Right atrium auricular region (tissue), 2 donors: Measurements from ENCODE around the gene RMI2. TPM values are rescaled to one million over a fixed set of nuclear protein-coding genes. Genes with fewer than 3 reads are reported as not detected.

Experiments used
- DNase-seq: peaks from one replicate; pipeline ENCODE4 v3.0.0-alpha.2; 2019; ENCODE audit warnings: low spot score
- H3K27ac ChIP-seq, 2 donors: fragments of 200-600 bp; sonication (generic); 1 replicate in 1 of 2; 2 replicates in 1 of 2; pipeline ENCODE4 v1.5.1; 2016 to 2019
- H3K27me3 ChIP-seq, 2 donors: fragments of 200-600 bp; sonication (generic); one replicate each; pipeline versions ENCODE4 v1.5.1 to v1.6.0; 2017 to 2019
- H3K36me3 ChIP-seq: fragments of 200-600 bp; sonication (generic); one replicate; pipeline ENCODE4 v1.5.1; 2016
- H3K4me1 ChIP-seq, 2 donors: fragments of 200-600 bp; sonication (generic); one replicate each; pipeline versions ENCODE4 v1.5.1 to v1.6.0; 2017 to 2019
- H3K4me3 ChIP-seq, 2 donors: fragments of 200-600 bp; sonication (generic); 1 replicate in 1 of 2; 2 replicates in 1 of 2; pipeline ENCODE4 v1.5.1; 2017 to 2019; ENCODE audit warnings: mild to moderate bottlenecking in 1 of 2, moderate library complexity in 1 of 2
- H3K9me3 ChIP-seq, 2 donors: fragments of 200-600 bp; sonication (generic); one replicate each; pipeline ENCODE4 v1.5.1; 2019
- total RNA-seq, 2 donors: library from RNA; depleted of rRNA; stranded (reverse); fragments of >200 nt; gene quantifications; one replicate each; pipeline ENCODE4 v1.1.0, GENCODE V29; 2016
- TF ChIP-seq, protein P1 (sequence below), 2 donors: fragments of 200-600 bp; sonication (generic); IDR thresholded peaks; one replicate each; pipeline ENCODE4 v1.5.1; 2019; ENCODE audit warnings: antibody characterized with exemption in 2 of 2

RMI2 gene
- total RNA-seq, 2 donors from 2014 or later = 0.85 TPM; not detected in 1

DNA sequence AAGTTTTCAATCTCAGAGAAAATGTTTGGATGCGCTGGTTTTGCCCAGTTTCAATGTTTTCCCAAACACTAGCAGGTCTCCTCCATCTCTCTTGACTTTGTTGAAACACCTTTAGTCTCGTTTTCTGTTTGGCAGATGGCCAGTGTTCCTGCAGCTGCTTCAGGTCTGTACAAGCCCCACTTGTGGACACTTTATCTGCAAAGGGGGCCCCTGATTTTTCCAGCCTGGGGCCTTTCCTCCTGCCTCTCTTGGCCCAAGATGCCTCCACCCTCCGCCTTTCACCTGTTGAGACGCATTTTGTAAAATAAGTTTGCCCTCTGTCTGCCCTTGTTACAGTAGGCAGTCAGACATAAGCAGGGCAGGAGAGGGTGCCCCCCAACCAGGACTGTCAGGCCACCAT is 42.3 kb upstream of the RMI2 start:
- Histone ChIP-seq H3K4me3 (no peak overlapping the region), H3K4me1 (no peaks in the 10 kb centered on the region), H3K27me3 (no peaks in the 10 kb centered on the region), H3K36me3 (no peaks in the 10 kb centered on the region), H3K27ac (no peak overlapping the region), H3K9me3 (no peaks in the 10 kb centered on the region)
- no peak for DNase-seq
- TF ChIP-seq, protein P1, sequence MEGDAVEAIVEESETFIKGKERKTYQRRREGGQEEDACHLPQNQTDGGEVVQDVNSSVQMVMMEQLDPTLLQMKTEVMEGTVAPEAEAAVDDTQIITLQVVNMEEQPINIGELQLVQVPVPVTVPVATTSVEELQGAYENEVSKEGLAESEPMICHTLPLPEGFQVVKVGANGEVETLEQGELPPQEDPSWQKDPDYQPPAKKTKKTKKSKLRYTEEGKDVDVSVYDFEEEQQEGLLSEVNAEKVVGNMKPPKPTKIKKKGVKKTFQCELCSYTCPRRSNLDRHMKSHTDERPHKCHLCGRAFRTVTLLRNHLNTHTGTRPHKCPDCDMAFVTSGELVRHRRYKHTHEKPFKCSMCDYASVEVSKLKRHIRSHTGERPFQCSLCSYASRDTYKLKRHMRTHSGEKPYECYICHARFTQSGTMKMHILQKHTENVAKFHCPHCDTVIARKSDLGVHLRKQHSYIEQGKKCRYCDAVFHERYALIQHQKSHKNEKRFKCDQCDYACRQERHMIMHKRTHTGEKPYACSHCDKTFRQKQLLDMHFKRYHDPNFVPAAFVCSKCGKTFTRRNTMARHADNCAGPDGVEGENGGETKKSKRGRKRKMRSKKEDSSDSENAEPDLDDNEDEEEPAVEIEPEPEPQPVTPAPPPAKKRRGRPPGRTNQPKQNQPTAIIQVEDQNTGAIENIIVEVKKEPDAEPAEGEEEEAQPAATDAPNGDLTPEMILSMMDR (IDR thresholded peaks at IDR 0.05) = no peak

DNA sequence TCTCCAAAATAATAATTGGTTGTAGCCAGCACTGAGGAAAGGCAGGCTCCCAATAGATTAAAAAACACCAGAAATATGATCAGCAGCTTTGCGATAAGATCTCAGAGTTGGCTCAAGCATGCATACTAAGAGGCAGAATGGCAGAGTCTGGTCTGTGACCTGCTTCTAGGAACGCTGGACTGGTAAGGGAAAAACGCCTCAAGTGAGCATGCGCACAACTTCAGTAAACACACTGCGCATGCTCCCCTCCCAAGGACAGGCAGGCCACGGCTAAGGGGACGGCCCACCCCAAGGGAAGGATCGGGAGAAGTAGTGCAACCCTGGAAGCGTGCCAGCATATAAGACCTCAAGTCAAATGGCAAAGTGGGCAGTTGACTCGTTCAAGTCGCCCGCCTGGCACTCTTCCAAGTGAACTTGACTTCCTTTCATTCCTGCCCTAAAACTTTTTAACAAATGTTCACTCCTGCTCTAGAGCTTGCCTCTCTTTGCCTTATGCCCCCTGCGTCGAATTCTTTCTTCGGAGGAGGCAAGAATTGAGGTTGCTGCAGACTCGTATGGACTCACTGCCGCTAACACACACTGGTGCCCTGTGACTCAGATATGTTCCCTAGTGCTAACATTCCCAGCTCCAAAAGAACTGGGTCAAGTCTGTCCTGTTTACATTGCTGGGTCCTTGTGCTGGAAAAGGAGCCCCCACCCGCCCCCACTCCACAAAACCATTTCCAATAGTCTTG is 41.7 kb upstream of the RMI2 start:
- Histone ChIP-seq H3K9me3 (no peaks in the 10 kb centered on the region), H3K4me1 (no peaks in the 10 kb centered on the region), H3K36me3 (no peaks in the 10 kb centered on the region), H3K27ac (no peak overlapping the region), H3K27me3 (no peaks in the 10 kb centered on the region), H3K4me3 (no peak overlapping the region)
- TF ChIP-seq, protein P1 (IDR thresholded peaks at IDR 0.05) = no peak
- no peak for DNase-seq

DNA sequence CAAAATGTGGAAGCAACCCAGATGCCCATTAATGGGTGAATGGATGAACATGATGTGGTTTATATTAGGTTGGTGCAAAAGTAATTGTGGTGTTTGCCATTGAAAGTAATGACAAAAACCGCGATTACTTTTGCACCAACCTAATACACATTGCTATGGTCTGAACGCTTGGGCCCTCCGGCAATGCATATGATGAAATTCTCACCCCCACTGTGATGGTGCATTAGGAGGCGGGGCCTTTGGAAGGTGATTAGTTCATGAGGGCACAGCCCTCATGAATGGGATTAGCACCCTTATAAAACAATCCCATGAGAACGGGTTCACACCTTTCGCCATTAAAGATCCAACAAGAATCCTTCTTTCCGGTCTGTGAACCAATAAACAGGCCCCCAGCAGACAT is 38.9 kb upstream of the RMI2 start:
- H3K9me3 ChIP-seq = no peaks in the 10 kb centered on the region
- no peaks in the 10 kb centered on the region for H3K27me3 ChIP-seq
- H3K4me1 ChIP-seq = no peaks in the 10 kb centered on the region
- no peaks in the 10 kb centered on the region for H3K36me3 ChIP-seq
- TF ChIP-seq, protein P1 (IDR thresholded peaks at IDR 0.05) = no peak
- H3K27ac ChIP-seq = no peak overlapping the region
- no peak for DNase-seq
- H3K4me3 ChIP-seq = no peak overlapping the region

DNA sequence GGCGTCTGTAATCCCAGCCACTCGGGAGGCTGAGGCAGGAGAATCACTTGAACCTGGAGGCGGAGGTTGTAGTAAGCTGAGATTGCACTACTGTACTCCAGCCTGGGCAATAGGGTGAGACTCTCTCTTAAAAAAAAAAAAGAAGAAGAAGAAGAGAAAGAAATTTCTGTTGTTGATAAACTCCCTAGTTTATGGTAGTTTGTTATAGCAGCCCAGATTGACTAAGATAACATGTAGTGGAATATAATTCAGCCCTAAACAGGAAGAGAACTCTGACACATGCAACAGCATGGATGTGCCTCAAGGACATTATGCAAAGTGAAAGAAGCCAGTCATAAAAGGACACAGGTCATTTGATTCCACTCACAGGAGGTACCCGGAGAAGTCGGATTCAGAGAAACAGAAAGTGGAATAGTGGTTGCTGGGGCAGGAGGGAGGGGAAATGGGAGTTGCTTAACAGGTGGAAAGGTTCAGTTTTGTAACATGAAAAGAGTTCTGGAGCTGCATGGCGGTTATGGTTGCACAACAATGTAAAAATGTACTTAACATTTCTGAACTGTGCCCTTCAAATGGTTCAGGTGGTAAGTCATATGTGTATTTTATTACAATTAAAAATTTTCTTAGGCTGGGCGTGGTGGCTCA is 38.1 kb upstream of the RMI2 start:
- H3K4me1 ChIP-seq = no peaks in the 10 kb centered on the region
- H3K9me3 ChIP-seq = no peaks in the 10 kb centered on the region
- H3K27ac ChIP-seq = no peak overlapping the region
- H3K27me3 ChIP-seq = no peaks in the 10 kb centered on the region
- no peak for DNase-seq
- TF ChIP-seq, protein P1 (IDR thresholded peaks at IDR 0.05) = no peak
- H3K36me3 ChIP-seq = no peaks in the 10 kb centered on the region
- no peak overlapping the region for H3K4me3 ChIP-seq

DNA sequence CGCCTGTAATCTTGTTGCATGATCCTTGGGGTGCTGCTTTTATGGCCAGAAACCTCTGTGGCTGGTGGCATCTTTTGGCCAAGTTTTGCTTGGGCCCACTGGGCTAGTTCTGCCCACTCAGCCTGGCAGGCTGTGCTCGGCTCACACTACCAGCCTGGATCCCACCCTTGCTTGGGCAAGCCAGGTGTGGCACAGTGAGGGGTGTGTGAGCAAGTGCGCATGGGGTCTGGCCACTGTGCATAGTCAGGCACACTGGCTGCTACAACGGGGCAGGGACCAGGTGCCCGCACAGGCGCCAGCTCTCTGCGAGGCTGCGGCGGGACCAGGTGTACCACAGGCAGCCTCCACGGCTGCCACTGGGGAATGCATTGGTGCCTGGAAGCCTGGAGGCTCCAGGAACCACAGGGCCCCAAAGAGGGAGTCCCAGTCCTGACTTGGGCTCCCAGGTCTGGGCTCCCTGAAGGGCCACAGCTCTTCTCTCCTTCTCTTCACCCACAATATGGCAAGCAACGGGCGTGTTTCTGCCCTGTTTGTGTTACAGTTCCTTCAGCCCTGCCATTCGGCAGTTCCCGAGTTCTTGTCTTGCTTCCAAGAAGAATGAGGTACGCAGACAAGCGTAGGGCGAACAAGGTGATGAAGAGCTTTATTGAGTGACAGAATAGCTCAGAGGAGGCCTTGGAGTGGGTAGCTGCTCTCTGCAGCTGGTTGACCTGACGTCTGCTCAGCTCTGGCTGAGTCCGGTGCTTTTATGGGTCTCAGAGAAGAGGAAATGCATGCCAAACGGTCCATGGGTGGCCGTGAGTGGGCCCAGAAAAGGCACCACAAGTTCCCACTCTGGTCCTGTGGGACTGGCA is 37.4 kb upstream of the RMI2 start:
- Histone ChIP-seq H3K27me3 (no peaks in the 10 kb centered on the region), H3K9me3 (no peaks in the 10 kb centered on the region), H3K4me1 (peaks cover 0 to 6% of the 10 kb centered on the region in 2 donors), H3K36me3 (no peaks in the 10 kb centered on the region), H3K27ac (no peak overlapping the region), H3K4me3 (no peak overlapping the region)
- no peak for DNase-seq
- TF ChIP-seq, protein P1 (IDR thresholded peaks at IDR 0.05) = no peak
